ENCODE measurements around the gene ANKLE2.

DNA sequence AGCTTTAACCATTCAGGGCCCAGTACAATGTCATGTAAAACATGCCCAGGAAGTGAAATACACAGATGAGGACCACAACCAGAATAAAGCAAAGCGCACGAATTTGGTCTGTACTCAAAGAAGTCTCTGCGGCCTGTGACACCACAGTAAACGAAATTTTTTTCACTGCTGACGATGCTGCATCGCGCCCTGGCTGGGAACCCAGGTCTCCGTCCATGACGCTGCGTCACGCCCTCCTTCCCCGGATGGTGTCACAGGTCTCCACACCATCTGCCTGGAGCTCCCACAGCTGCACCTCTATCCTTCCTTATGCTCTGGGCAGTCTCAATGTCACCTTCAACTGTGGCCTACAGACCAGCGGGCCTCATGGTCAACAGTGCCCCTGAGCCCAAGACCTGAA is 17.8 kb downstream of the ANKLE2 start:
- TF ChIP-seq EZH2phosphoT487 (IDR thresholded peaks at IDR 0.05; ENCODE audit: low read depth), result no peak
- TF ChIP-seq, protein P1, sequence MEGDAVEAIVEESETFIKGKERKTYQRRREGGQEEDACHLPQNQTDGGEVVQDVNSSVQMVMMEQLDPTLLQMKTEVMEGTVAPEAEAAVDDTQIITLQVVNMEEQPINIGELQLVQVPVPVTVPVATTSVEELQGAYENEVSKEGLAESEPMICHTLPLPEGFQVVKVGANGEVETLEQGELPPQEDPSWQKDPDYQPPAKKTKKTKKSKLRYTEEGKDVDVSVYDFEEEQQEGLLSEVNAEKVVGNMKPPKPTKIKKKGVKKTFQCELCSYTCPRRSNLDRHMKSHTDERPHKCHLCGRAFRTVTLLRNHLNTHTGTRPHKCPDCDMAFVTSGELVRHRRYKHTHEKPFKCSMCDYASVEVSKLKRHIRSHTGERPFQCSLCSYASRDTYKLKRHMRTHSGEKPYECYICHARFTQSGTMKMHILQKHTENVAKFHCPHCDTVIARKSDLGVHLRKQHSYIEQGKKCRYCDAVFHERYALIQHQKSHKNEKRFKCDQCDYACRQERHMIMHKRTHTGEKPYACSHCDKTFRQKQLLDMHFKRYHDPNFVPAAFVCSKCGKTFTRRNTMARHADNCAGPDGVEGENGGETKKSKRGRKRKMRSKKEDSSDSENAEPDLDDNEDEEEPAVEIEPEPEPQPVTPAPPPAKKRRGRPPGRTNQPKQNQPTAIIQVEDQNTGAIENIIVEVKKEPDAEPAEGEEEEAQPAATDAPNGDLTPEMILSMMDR (IDR thresholded peaks at IDR 0.05; ENCODE audit: low read depth, low read length), result no peak

Measured in OCI-LY3 (cell line).